A673 (cell line): ENCODE results near the gene LRRTM3. TPM values are rescaled to one million over a fixed set of nuclear protein-coding genes. Genes with fewer than 3 reads are reported as not detected.

Experiments used
- BruUV-seq: library from RNA; stranded (reverse); fragments of 400-500 nt; replicated peaks from 2 replicates; lab custom pipeline; 2021; lab: Mats Ljungman, UMichigan
- CTCF ChIA-PET: fragments of 300-600 bp; sonication (Branson Sonifier 250); formaldehyde crosslinking; loops from one replicate; lab custom pipeline; 2022; ENCODE audit warnings: antibody characterized with exemption; lab: Charles Lee
- POLR2A ChIA-PET: fragments of 300-600 bp; sonication (Branson Sonifier 250); formaldehyde crosslinking; loops from one replicate; lab custom pipeline; 2022; ENCODE audit warnings: antibody characterized with exemption; ENCODE audit not compliant: low non-redundant PET; lab: Charles Lee
- DNase-seq: peaks from one replicate; pipeline ENCODE4 v3.0.0-alpha.2; 2015; ENCODE audit warnings: low spot score
- H3K27ac ChIP-seq: fragments of 200-600 bp; sonication (generic); 2 replicates; pipeline ENCODE4 v1.5.1; 2016; ENCODE audit warnings: mixed run types, low read depth, mild to moderate bottlenecking, mixed read lengths, antibody characterized with exemption, low read length; ENCODE audit not compliant: poor library complexity, severe bottlenecking
- H3K27me3 ChIP-seq: fragments of 200-600 bp; sonication (generic); replicated peaks from 2 replicates; pipeline ENCODE4 v1.6.1; 2017; ENCODE audit warnings: mixed run types, low read depth, mild to moderate bottlenecking, mixed read lengths, antibody characterized with exemption, low read length; ENCODE audit not compliant: insufficient read depth, poor library complexity
- H3K36me3 ChIP-seq: fragments of 200-600 bp; sonication (generic); 2 replicates; pipeline ENCODE4 v1.6.1; 2016; ENCODE audit warnings: mixed run types, mild to moderate bottlenecking, mixed read lengths, antibody characterized with exemption, low read length; ENCODE audit not compliant: insufficient read depth, poor library complexity, severe bottlenecking
- H3K4me1 ChIP-seq: fragments of 200-600 bp; sonication (generic); 2 replicates; pipeline ENCODE4 v1.6.1; 2017; ENCODE audit warnings: mixed run types, mild to moderate bottlenecking, mixed read lengths, antibody characterized with exemption, low read length; ENCODE audit not compliant: insufficient read depth, poor library complexity, severe bottlenecking
- H3K4me3 ChIP-seq: fragments of 200-600 bp; sonication (generic); 2 replicates; pipeline ENCODE4 v1.5.1; 2016; ENCODE audit warnings: low read depth, mixed run types, mild to moderate bottlenecking, mixed read lengths, low read length; ENCODE audit not compliant: poor library complexity, severe bottlenecking
- H3K9me3 ChIP-seq: fragments of 200-600 bp; sonication (generic); 2 replicates; pipeline ENCODE4 v1.6.1; 2016; ENCODE audit warnings: mixed run types, low read depth, mild to moderate bottlenecking, mixed read lengths, antibody characterized with exemption, low read length; ENCODE audit not compliant: poor library complexity, severe bottlenecking
- EZH2 ChIP-seq: fragments of 200-600 bp; sonication (generic); IDR thresholded peaks from 2 replicates; pipeline ENCODE4 v1.6.1; 2017; ENCODE audit warnings: borderline replicate concordance, low read depth, mild to moderate bottlenecking, mixed read lengths, antibody characterized with exemption, low read length; ENCODE audit not compliant: poor library complexity, severe bottlenecking
- intact Hi-C: fragments of 100-400 bp; cut with micrococcal nuclease; formaldehyde crosslinking; loops from one replicate; pipeline ENCODE4 v1.10.0; 2022; ENCODE audit not compliant: unreplicated experiment
- total RNA-seq: library from RNA; stranded (reverse); gene quantifications from 2 replicates; pipeline ENCODE4 v1.2.3, GENCODE V29; 2021
- TF ChIP-seq, protein P1 (sequence below): fragments of 300-800, 200-600 bp; sonication (generic); conservative IDR thresholded peaks from 2 replicates; pipeline ENCODE4 v1.5.1; 2017; ENCODE audit warnings: low read depth, mild to moderate bottlenecking, antibody characterized with exemption, low read length, moderate library complexity, mixed read lengths

Gene LRRTM3
- total RNA-seq, 1 experiment from 2014 or later: not detected

DNA sequence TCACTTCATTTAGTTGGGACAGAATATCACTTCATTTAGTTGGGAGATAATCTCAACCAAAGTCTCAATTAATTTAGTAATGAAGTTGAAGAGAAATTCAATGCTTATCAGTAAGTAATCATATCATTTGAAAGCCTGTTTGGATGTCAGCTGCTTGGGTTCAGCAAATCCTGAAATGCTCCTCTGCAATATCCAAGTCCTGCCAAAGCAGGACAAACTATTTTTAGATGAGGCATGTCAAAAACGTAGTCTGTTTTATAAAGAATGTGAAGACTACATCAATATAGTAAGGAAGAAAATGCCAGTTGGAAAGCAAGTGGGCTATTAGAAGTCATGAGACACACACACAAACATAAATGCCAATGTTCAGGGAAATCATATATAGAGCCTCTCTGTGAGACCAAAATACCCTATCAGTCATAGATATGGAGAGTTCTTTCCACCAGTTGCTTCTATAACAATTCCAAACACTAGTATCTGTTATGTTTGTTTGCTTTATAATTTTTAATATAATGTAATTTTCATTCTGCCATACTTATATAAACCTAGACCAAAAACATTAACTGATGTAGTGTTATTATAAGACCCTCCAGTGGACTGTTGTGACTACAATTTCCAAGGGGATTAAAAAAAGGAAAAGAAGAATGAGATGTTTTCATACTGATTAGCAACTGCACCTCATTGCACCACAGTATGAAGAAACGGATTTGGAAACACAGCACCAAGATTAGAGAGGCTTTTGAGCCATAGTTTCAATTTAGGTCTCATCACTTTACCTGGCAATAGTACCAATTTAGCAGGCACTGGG, 160.7 kb downstream of the LRRTM3 start:
- Histone ChIP-seq H3K36me3 (no peaks in the 10 kb centered on the region), H3K4me3 (no peak overlapping the region), H3K27ac (no peak overlapping the region), H3K9me3 (no peaks in the 10 kb centered on the region), H3K4me1 (no peaks in the 10 kb centered on the region), H3K27me3 (no peaks in the 10 kb centered on the region)
- TF ChIP-seq, protein P1, sequence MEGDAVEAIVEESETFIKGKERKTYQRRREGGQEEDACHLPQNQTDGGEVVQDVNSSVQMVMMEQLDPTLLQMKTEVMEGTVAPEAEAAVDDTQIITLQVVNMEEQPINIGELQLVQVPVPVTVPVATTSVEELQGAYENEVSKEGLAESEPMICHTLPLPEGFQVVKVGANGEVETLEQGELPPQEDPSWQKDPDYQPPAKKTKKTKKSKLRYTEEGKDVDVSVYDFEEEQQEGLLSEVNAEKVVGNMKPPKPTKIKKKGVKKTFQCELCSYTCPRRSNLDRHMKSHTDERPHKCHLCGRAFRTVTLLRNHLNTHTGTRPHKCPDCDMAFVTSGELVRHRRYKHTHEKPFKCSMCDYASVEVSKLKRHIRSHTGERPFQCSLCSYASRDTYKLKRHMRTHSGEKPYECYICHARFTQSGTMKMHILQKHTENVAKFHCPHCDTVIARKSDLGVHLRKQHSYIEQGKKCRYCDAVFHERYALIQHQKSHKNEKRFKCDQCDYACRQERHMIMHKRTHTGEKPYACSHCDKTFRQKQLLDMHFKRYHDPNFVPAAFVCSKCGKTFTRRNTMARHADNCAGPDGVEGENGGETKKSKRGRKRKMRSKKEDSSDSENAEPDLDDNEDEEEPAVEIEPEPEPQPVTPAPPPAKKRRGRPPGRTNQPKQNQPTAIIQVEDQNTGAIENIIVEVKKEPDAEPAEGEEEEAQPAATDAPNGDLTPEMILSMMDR: no peak
- no peak for TF ChIP-seq EZH2
- DNase-seq: no peak
- BruUV-seq: no TSS peak
- CTCF ChIA-PET: no interaction called here
- intact Hi-C loops: no loop called here
- POLR2A ChIA-PET: no interaction called here

DNA sequence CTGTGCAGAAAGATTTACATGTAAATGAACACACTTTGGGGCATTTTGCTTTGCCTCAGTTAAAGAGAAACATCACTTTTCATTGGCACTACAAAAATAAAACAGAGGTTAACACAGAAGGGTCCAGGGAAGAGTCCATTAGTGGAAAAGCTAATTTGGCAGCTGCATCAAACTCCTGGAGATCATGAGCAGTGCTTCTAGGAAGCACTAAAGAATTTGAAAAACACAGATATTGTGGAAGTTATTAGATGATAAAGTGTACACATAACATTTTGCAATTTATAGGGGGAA, 161.2 kb downstream of the LRRTM3 start:
- TF ChIP-seq, protein P1: no peak
- no peaks in the 10 kb centered on the region for H3K4me1 ChIP-seq
- no peaks in the 10 kb centered on the region for H3K9me3 ChIP-seq
- POLR2A ChIA-PET: no interaction called here
- no peaks in the 10 kb centered on the region for H3K36me3 ChIP-seq
- CTCF ChIA-PET: no interaction called here
- H3K27ac ChIP-seq: no peak overlapping the region
- BruUV-seq: no TSS peak
- H3K27me3 ChIP-seq: no peaks in the 10 kb centered on the region
- intact Hi-C loops: no loop called here
- no peak for DNase-seq
- no peak overlapping the region for H3K4me3 ChIP-seq

GRCh38 chr10:67088036-67088435, 162.2 kb downstream of the LRRTM3 start:
- no TSS peak for BruUV-seq
- CTCF ChIA-PET: no interaction called here
- Histone ChIP-seq H3K36me3 (no peaks in the 10 kb centered on the region), H3K9me3 (no peaks in the 10 kb centered on the region), H3K27ac (no peak overlapping the region), H3K27me3 (no peaks in the 10 kb centered on the region), H3K4me1 (no peaks in the 10 kb centered on the region), H3K4me3 (no peak overlapping the region)
- intact Hi-C loops: no loop called here
- DNase-seq: no peak
- POLR2A ChIA-PET: no interaction called here
- TF ChIP-seq, protein P1: no peak
- TF ChIP-seq EZH2: no peak
